DMS114 treated with DMSO at 0.1 percent for 48 hours (cell line): ENCODE results near the gene VPS45.

Source experiments
- DNase-seq: peaks from one replicate; lab custom pipeline; 2025; ENCODE audit not compliant: unreplicated experiment; lab: John Stamatoyannopoulos, UW

The VPS45 gene

GRCh38 chr1:150186789-150187559 lies 119.4 kb downstream of the VPS45 start:
- DNase-seq, result peak; percentile 81

DNA sequence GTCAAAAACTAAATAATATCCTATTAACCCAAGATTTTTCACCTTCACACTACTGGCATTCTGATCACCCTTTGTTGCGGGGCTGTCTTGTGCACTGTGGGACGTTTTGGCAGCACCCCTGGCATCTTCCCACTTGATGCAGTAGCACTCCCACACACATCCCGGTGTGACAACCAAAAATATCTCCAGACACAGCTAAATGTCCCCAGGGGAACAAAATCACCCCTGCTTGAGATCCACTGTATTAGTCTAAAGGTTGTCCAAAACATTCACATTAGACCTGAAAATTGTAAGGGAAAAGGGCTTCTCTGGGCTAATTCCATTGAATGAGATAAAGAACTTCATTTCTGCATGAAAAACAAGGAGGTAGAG lies 120.0 kb downstream of the VPS45 start:
- DNase-seq, result no peak

- DNase-seq, result no peak
Observed at GRCh38 chr1:150192012-150192411, 124.4 kb downstream of the VPS45 start.

- no peak for DNase-seq
Observed at GRCh38 chr1:150194381-150195031, 126.9 kb downstream of the VPS45 start.
